Omental fat pad (tissue), 4 donors: ENCODE results near the gene GJA10. TPM values are rescaled to one million over a fixed set of nuclear protein-coding genes. Genes with fewer than 3 reads are reported as not detected.

Experiments
- small RNA-seq: library from RNA; depleted of rRNA; stranded (forward); fragments of <200 nt; gene quantifications from one replicate; pipeline ENCODE3, GENCODE V24; 2016
- total RNA-seq, 4 donors: library from RNA; depleted of rRNA; stranded (reverse); fragments of >200 nt; gene quantifications; one replicate each; pipeline ENCODE4 v1.1.0, GENCODE V29; 2016

Gene GJA10
- total RNA-seq, 4 donors from 2014 or later: not detected

Small RNAs within 50 kb of the gene (small RNA-seq; reads per million reads assigned to genes)
- gene RF00019: not detected

Other genes with a start within 250 kb of the GJA10 start
- gene MDN1, start 74.7 kb upstream of the GJA10 start, total RNA-seq: 10 to 100 TPM; 21.6 to 58.5 (median 33.3) TPM
- 10 to 100 TPM in 2 of 4 donors, 1 to 10 TPM in 2; 8.6 to 24.0 (median 11.0) TPM for gene CASP8AP2, start 64.6 kb upstream of the GJA10 start, total RNA-seq